K562 (cell line): ENCODE results near the gene PREP. TPM values are rescaled to one million over a fixed set of nuclear protein-coding genes. Genes with fewer than 3 reads are reported as not detected.

Experiments used
- ATAC-seq: fragments of 200-7000 bp; cut with Tn5 transposase; 3 replicates; pipeline ENCODE4 v1.9.1; 2020; ENCODE audit warnings: moderate library complexity
- BruUV-seq: library from RNA; stranded (reverse); fragments of 400-500 nt; replicated peaks from 2 replicates; lab custom pipeline; 2021; lab: Mats Ljungman, UMichigan
- CTCF ChIA-PET: fragments of 300-600 bp; formaldehyde crosslinking; extraction: SDS; loops from one replicate; lab custom pipeline; 2021; ENCODE audit warnings: low intra/inter-chr PET ratio; lab: Yijun Ruan, JAX
- POLR2A ChIA-PET: fragments of 300-600, 350-650 bp; sonication (Branson Sonifier 250); formaldehyde crosslinking; extraction: SDS; loops from one replicate; lab custom pipeline; 2021; ENCODE audit warnings: antibody characterized with exemption, inconsistent platforms; lab: Yijun Ruan, JAX
- DNase-seq, 4 experiments: peaks; one replicate each; pipeline versions ENCODE4 v3.0.0 to v3.0.0-alpha.2; 2011 to 2018; ENCODE audit warnings: low spot score in 3 of 4, mixed read lengths in 3 of 4; ENCODE audit errors: extremely low read depth in 1 of 4
- FAIRE-seq: peaks from 2 replicates; lab custom pipeline; 2011; peaks lifted over from hg19 to GRCh38; lab: Jason Lieb, UNC
- H2AFZ ChIP-seq: 2 replicates; pipeline ENCODE4 v1.6.0; 2011; ENCODE audit warnings: low read depth, low read length, control low read depth, inconsistent platforms
- H3K27ac ChIP-seq: fragments of 200-600 bp; 3 replicates; pipeline ENCODE4 v1.8.0; 2011; ENCODE audit warnings: low read depth, mild to moderate bottlenecking, control low read depth, inconsistent platforms, low read length, moderate library complexity, mixed read lengths; ENCODE audit errors: extremely low read depth
- H3K27me3 ChIP-seq, 2 experiments: fragments of 300-600 bp in 1 of 2; 2 replicates in 1 of 2; 3 replicates in 1 of 2; pipeline versions ENCODE4 v1.6.0 to v1.8.0; 2011; ENCODE audit warnings: inconsistent platforms in 2 of 2, low read length in 2 of 2, mild to moderate bottlenecking in 1 of 2, mixed read lengths in 1 of 2, moderate library complexity in 1 of 2; ENCODE audit not compliant: control insufficient read depth in 2 of 2, insufficient read depth in 2 of 2
- H3K36me3 ChIP-seq: fragments of 300-600 bp; 3 replicates; pipeline ENCODE4 v1.8.0; 2011; ENCODE audit warnings: mild to moderate bottlenecking, low read length, inconsistent platforms; ENCODE audit not compliant: control insufficient read depth, insufficient read depth
- H3K4me1 ChIP-seq, 2 experiments: fragments of 200-600 bp in 1 of 2; replicated peaks in 1 of 2; 2 replicates in 1 of 2; 3 replicates in 1 of 2; pipeline versions ENCODE4 v1.5.1 to v1.8.0; 2011; ENCODE audit warnings: inconsistent platforms in 2 of 2, low read length in 2 of 2, mild to moderate bottlenecking in 1 of 2, mixed read lengths in 1 of 2, moderate library complexity in 1 of 2; ENCODE audit not compliant: control insufficient read depth in 2 of 2, insufficient read depth in 2 of 2
- H3K4me2 ChIP-seq: 2 replicates; pipeline ENCODE4 v1.6.1; 2011; ENCODE audit warnings: low read length, control low read depth, inconsistent platforms, mixed read lengths; ENCODE audit not compliant: insufficient read depth
- H3K4me3 ChIP-seq: fragments of 200-600 bp; sonication (generic), shearing (Covaris generic); 2 replicates; pipeline ENCODE4 v1.5.1; 2016; ENCODE audit warnings: control low read depth, inconsistent platforms
- H3K79me2 ChIP-seq: fragments of 200-600 bp; 3 replicates; pipeline ENCODE4 v1.8.0; 2011; ENCODE audit warnings: low read length, inconsistent platforms; ENCODE audit not compliant: control insufficient read depth, insufficient read depth
- H3K9ac ChIP-seq, 2 experiments: 2 replicates each; pipeline versions ENCODE4 v1.6.0 to v1.6.1; 2011; ENCODE audit warnings: low read depth in 2 of 2, low read length in 2 of 2, control low read depth in 1 of 2, inconsistent platforms in 1 of 2, mild to moderate bottlenecking in 1 of 2, mixed read lengths in 1 of 2; ENCODE audit not compliant: insufficient read depth in 1 of 2
- H3K9me1 ChIP-seq: one replicate; pipeline ENCODE4 v1.6.0; 2011; ENCODE audit warnings: inconsistent platforms, mild to moderate bottlenecking, low read length, moderate library complexity; ENCODE audit not compliant: control insufficient read depth, insufficient read depth
- H3K9me3 ChIP-seq: replicated peaks from 2 replicates; pipeline ENCODE4 v1.5.1; 2011; ENCODE audit warnings: low read depth, low read length, inconsistent platforms; ENCODE audit not compliant: control insufficient read depth, insufficient read depth
- H4K20me1 ChIP-seq: replicated peaks from 2 replicates; pipeline ENCODE4 v1.6.1; 2011; ENCODE audit warnings: low read length, inconsistent platforms, mixed read lengths; ENCODE audit not compliant: control insufficient read depth, insufficient read depth
- DLX4 ChIP-seq: fragments of 250-450 bp; sonication (Bioruptor Pico); IDR thresholded peaks from 2 replicates; pipeline ENCODE4 v1.6.1; 2021; ENCODE audit warnings: mild to moderate bottlenecking
- IRF9 ChIP-seq: fragments of 450-650 bp; IDR thresholded peaks from 2 replicates; pipeline ENCODE4 v1.6.1; 2016; ENCODE audit warnings: missing biosample characterization, missing genetic modification characterization
- KHSRP ChIP-seq: fragments of 450-650 bp; IDR thresholded peaks from 2 replicates; pipeline ENCODE4 v1.6.1; 2017
- SRSF1 ChIP-seq: fragments of 200-400 bp; formaldehyde crosslinking; IDR thresholded peaks from 2 replicates; pipeline ENCODE4 v1.6.1; 2017; ENCODE audit warnings: mild to moderate bottlenecking, low read depth, low read length, moderate library complexity
- ZNF740 ChIP-seq, 3 experiments: fragments of 200-800 bp in 1 of 3; sonication (Bioruptor generic) in 1 of 3; sonication (generic) in 1 of 3; formaldehyde crosslinking in 1 of 3; IDR thresholded peaks; 2 replicates each; pipeline versions ENCODE4 v1.6.1 to v1.8.0; 2016 to 2022; ENCODE audit warnings: mild to moderate bottlenecking in 2 of 3, missing compliant biosample characterization in 2 of 3, missing genetic modification characterization in 2 of 3, missing genetic modification reagents in 1 of 3
- in situ Hi-C: fragments of 300-500 bp; cut with MboI; formaldehyde crosslinking; loops from 4 replicates; pipeline ENCODE4 v1.15.0; 2018; ENCODE audit warnings: inconsistent platforms, mixed read lengths
- intact Hi-C: fragments of 100-400 bp; cut with micrococcal nuclease; formaldehyde crosslinking; loops from 2 replicates; pipeline ENCODE4 v1.14.2; 2022
- polyA plus RNA-seq, 8 experiments: library from polyadenylated mRNA; depleted of rRNA in 4 of 8; stranded (reverse) in 5 of 8; unstranded in 3 of 8; fragments of >200 nt; fragmentation: Nextera tagmentation in 2 of 8; fragmentation: Illumina TruSeq in 1 of 8; extraction: Ambion mirVana in 2 of 8; extraction: Trizol in 1 of 8; gene quantifications; 2 replicates each; pipeline versions ENCODE4 v1.2.1 to v1.2.3, GENCODE V29; 2011 to 2014; ENCODE audit warnings: inconsistent platforms in 1 of 8, missing spikeins in 1 of 8
- total RNA-seq, 7 experiments: library from RNA; depleted of rRNA in 6 of 7; stranded (reverse); fragments of >200 nt in 6 of 7; fragmentation: Illumina TruSeq in 2 of 7; extraction: Trizol in 2 of 7; gene quantifications; 2 replicates each; pipeline versions ENCODE4 v1.2.1 to v1.2.3, GENCODE V29; 2011 to 2021; ENCODE audit warnings: low replicate concordance in 1 of 7

Gene PREP
- total and polyA plus RNA-seq, 9 of the 15 experiments (the other 6 are each of a cell fraction or from before 2014, with no cell fraction given) = 14.1 to 60.8 (median 28.3) TPM

- DNase-seq = no peak
- no peak overlapping the region for H3K9ac ChIP-seq
- ATAC-seq = no peak
- no TSS peak for BruUV-seq
- no peaks in the 10 kb centered on the region for H3K9me1 ChIP-seq
- H3K27ac ChIP-seq = no peak overlapping the region
- no peak overlapping the region for H3K4me2 ChIP-seq
- H3K4me1 ChIP-seq = no peaks in the 10 kb centered on the region; a peak in 1 of 5 replicates
- no peaks in the 10 kb centered on the region for H3K79me2 ChIP-seq
- CTCF ChIA-PET = no interaction called here
- H4K20me1 ChIP-seq = no peaks in the 10 kb centered on the region
- no peak overlapping the region for H2AFZ ChIP-seq
- intact Hi-C loops (no loop called here), in situ Hi-C loops (no loop called here)
- no peak for TF ChIP-seq IRF9 (tag)
- TF ChIP-seq KHSRP = no peak
- no peak for TF ChIP-seq SRSF1
- TF ChIP-seq DLX4 = no peak
- TF ChIP-seq ZNF740 (CRISPR knock-in tag; IDR thresholded peaks at IDR 0.05) = no peak
- TF ChIP-seq ZNF740 (tag; IDR thresholded peaks at IDR 0.05) = no peak
- peaks cover 18 to 20% of the 10 kb centered on the region in 2 experiments; a peak in 4 of 5 replicates for H3K27me3 ChIP-seq
- H3K36me3 ChIP-seq = no peaks in the 10 kb centered on the region
- no peak for FAIRE-seq
- no peaks in the 10 kb centered on the region for H3K9me3 ChIP-seq
- H3K4me3 ChIP-seq = no peak overlapping the region
- POLR2A ChIA-PET = interaction anchor here (0.9 to 1.0 kb wide), 2 partner anchors 19 to 33 kb away, joined by 3 read pairs; no protein-coding TSS in a partner anchor
Observed at GRCh38 chr6:105257340-105257739, 145.5 kb downstream of the PREP start.
